ENCODE measurements around the gene LILRB3.
"Not testable (repeated sequence)": the region's sequence is repeated elsewhere in the genome, so short reads cannot be mapped to it uniquely, and the experiment has no call there.

The LILRB3 gene

GRCh38 chr19:54222474-54223276 is at the start of gene LILRB3:
Gene LILRB3 (minus strand): TSS chr19:54223007. CDS start chr19:54222976, 31 bp downstream.
- DNase-seq: not testable (repeated sequence)

GRCh38 chr19:54272181-54272580 is 49.4 kb upstream of the LILRB3 start:
- DNase-seq: not testable (repeated sequence)

- DNase-seq: not testable (repeated sequence)
Observed at GRCh38 chr19:54271587-54271986, 48.8 kb upstream of the LILRB3 start.

- DNase-seq: no peak
Observed at GRCh38 chr19:54271106-54271505, 48.3 kb upstream of the LILRB3 start.

DNA sequence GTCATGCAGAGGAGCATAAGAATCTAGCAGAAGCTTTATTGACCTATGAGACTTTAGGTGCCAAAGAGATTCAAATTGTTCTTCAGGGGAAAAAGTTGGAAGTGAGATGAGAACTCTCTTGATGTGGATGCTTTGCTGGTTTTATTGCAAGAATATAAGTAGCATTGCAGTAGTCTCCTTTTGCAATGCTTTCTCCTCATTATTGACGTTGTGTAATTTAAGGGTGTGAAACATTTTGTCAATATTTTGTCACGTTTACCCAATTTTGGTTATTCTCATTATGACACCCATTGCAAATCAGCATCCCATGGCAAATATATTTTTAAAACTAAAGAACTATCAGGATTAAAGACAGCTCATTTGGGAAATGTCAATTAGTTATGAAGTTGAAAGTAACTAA is 46.1 kb upstream of the LILRB3 start:
- DNase-seq: no peak

DNA sequence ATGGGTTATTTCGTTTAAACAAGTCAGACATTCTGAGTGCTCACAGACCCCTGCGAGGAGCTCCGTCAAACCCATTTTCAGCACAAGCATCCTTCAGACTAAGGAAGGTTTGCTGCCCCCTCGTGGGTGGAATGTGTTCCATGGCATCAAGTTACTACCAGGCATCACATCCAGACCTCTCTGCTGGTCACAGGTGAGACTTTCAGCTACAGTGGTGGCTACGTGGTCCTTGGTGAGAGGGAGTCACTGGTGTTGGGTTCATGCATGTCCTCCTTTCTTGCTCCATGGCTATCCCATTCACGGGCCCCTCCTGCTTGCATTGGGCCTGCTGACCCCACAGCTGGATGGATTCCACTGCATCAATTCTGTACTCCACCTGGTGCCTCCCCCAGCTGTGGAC is 43.3 kb upstream of the LILRB3 start:
- DNase-seq: peak; percentile 33

DNA sequence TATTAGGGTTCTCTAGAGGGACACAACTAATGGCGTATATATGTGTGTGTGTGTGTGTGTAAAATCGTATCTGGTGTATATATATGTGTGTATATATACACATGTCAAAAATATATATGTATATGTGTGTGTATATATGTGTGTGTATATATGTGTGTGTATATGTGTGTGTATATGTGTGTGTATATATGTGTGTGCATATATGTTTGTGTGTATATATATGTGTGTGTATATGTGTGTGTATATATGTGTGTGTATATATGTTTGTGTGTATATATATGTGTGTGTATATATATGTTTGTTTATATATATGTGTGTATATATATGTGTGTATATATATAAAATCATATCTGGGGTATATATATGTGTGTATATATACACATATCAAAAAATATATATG is 39.7 kb upstream of the LILRB3 start:
- no peak for DNase-seq

GRCh38 chr19:54262066-54262465 is 39.3 kb upstream of the LILRB3 start:
- DNase-seq: no peak

GRCh38 chr19:54257116-54257480 is 34.3 kb upstream of the LILRB3 start, which contains the start of gene LILRB5:
Gene LILRB5 (minus strand): TSS chr19:54257273. CDS start chr19:54257193, 80 bp downstream.
- no peak for DNase-seq

- DNase-seq: no peak
Observed at GRCh38 chr19:54256250-54257115, 33.7 kb upstream of the LILRB3 start.

- no peak for DNase-seq
Observed at GRCh38 chr19:54255105-54255775, 32.4 kb upstream of the LILRB3 start.

DNA sequence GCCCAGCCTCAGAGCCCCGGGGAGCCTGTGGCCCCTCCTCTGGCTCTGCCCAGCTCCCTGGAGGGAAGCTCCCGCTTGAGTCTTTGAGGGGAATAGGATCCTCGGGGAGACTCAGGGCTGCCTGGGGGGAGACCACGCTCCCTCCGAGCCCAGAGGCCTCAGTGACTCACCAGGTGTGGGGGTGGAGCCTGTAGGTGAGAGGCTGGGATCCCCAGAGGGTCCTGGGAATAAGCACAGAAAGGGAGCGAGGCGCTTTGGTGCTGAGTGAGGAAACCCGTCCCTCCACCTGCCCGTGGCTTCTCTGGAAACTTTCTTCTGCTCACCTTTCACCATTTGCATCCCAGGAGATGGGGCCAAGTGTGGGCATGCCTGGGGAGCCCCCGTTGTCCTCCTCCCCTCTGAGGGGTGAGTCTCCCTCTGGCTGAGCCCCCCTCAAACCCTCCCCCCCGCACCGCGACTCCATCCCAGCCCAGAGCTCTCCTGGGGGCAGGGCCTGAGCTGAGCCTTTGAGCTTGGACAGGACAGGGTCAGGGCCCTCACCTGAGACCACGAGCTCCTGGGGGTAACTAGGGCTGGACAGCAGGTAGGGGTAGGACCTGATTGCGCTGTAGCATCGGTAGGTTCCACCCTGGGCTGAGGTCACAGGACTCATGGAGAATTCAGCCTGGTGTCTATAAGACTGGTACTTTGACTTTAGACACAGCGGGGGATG is 31.5 kb upstream of the LILRB3 start:
- DNase-seq: no peak

- no peak for DNase-seq
Observed at GRCh38 chr19:54253331-54254194, 30.8 kb upstream of the LILRB3 start.

- DNase-seq: no peak
Observed at GRCh38 chr19:54252845-54253244, 30.0 kb upstream of the LILRB3 start.

GRCh38 chr19:54252243-54252642 is 29.4 kb upstream of the LILRB3 start:
- DNase-seq: no peak

GRCh38 chr19:54248016-54248601 is 25.3 kb upstream of the LILRB3 start:
- no peak for DNase-seq

DNA sequence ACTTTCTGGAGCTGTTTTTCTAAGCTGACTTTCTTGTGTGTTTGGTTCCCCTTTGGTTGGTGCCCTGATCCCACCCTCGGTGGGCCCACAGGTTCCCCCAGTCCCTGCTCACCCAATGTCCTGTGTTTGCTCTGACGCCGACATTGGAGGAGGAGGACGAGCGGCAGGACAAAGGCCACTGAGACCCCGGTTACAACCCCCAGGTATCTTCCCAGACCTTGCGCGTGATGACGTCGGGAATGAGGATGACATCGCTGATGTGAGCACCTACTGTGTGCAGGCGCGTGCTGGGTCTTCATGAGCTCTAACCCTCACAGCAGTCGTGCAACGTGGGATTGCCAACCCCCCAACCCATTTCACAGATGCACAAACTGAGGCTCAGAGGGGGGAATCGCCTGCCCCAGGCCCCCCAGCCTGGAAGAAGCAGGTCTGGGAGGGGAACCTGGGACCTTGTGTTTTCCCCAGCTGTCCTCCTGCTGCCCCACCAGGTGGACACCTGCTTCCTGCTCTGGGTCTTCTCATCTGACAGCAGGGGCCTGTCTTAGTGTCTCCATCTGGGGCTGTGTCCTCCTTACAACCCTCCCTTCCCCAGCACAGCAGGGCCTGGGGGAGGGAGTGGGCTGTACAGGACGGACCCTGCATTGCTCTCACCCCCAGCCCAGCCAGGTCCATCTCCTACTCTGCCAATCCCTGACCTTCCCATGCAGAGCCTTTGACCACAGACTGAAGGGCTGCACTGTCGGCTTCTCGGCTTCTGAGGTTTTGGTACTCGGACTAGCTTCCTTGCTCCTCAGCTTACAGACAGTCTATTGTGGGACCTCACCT is 24.5 kb upstream of the LILRB3 start:
- DNase-seq: no peak

DNA sequence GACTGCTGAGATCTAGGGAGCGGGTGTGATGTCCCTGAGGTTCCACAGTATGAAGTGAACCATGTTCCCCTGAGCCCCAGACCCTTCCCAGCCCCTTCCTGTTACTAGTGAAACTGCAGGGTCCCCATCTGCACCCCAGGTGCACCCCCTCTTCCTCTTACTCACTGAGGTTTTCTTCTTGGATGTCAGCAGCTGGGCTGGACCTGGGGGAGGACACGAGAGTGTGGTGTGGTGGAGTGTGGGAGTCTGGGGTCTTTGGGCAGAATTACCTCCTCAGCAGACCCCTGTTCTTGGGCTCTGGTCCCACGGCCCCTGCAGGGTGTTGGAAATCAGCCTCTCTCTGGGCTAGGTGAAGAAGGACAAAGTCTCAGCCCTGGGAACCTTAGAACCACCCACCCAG is 23.1 kb upstream of the LILRB3 start:
- DNase-seq: no peak

GRCh38 chr19:54243809-54244208 is 21.0 kb upstream of the LILRB3 start:
- DNase-seq: not testable (repeated sequence)

DNA sequence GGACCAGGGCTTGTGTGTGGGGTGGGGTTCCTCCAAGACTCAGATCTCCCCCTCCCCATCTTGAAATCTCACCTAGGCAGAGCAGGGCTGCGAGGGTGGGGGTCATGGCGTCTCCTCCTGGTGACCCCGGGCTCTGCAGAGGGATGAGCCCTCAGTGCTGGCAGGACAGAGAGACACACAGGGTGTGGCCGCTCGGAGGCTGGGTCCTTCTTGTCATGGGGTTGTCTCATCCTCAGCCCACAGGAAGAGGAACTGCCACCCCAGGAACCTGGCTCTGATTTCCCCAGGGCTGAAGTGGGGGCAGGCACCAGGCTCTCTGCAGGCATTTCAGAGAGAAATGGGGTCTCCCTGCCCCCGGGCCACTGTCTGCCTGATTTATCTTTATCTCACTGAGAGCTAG is 19.8 kb upstream of the LILRB3 start, which contains the start of gene LILRA6:
Gene LILRA6, minus strand, starts transcription at position 145 of the 400 bp plus-strand sequence.
- not testable (repeated sequence) for DNase-seq
